ENCODE data around the gene FOXL3. TPM values are rescaled to one million over a fixed set of nuclear protein-coding genes. Genes with fewer than 3 reads are reported as not detected.
"Not testable (repeated sequence)": the region's sequence is repeated elsewhere in the genome, so short reads cannot be mapped to it uniquely, and the experiment has no call there.

FOXL3 gene
- total RNA-seq, 1 experiment from 2014 or later, result not detected

DNA sequence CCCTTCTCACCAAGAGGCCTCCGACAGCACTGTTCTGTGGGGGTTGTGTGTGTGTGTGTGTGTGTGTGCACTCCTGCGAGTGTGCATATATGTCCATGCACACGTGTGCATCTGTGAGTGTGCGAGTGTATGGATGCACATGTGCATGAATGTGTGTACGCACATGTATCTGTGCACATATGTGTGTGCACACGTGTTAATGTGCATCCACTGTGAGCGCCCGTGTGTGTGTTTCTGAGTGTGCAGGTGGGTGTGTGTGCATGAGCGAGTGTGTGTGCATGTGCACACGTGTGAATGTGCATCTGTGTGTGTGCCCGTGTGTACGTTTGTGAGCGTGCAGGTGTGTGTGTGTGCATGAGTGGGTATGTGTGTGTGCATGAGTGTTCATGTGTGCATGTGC lies 48.5 kb upstream of the FOXL3 start:
- Histone ChIP-seq H2BK15ac (ENCODE audit: low read depth, low read length) (no peak overlapping the region), H3K9me3 (ENCODE audit: control insufficient read depth, low read depth, low read length) (no peaks in the 10 kb centered on the region), H3T11ph (ENCODE audit: low read length) (no peak overlapping the region), H3K27ac (ENCODE audit: insufficient read length, low read depth, low read length) (no peak overlapping the region), H2BK5ac (ENCODE audit: insufficient read length, low read length) (no peak overlapping the region), H4K20me1 (ENCODE audit: control insufficient read depth, insufficient read depth, insufficient read length) (peaks cover 5% of the 10 kb centered on the region), H3K4me2 (ENCODE audit: insufficient read depth, insufficient read length, low read length) (no peak overlapping the region), H2AK5ac (ENCODE audit: insufficient read length, low read length) (no peak overlapping the region), H4K5ac (ENCODE audit: insufficient read length, low read depth, low read length) (no peak overlapping the region), H3K79me1 (ENCODE audit: insufficient read depth, low read depth, low read length, poor library complexity, severe bottlenecking) (no peaks in the 10 kb centered on the region), H2BK120ac (ENCODE audit: low read depth, low read length, poor library complexity, severe bottlenecking) (no peak overlapping the region), H3K9ac (ENCODE audit: extremely low read depth, insufficient read length, low read length) (no peak overlapping the region), H2BK20ac (ENCODE audit: low read depth, low read length, poor library complexity, severe bottlenecking) (no peak overlapping the region), H3K4ac (ENCODE audit: low read depth, low read length) (no peak overlapping the region), H3K27me3 (ENCODE audit: insufficient read depth, low read length) (no peaks in the 10 kb centered on the region), H2BK12ac (ENCODE audit: insufficient read length, low read depth, low read length) (no peak overlapping the region), H3K23ac (ENCODE audit: insufficient read length, low read depth, low read length) (no peak overlapping the region), H3K4me1 (ENCODE audit: insufficient read depth, low read length) (no peaks in the 10 kb centered on the region), H3K79me2 (ENCODE audit: insufficient read depth, low read length) (peaks cover 4% of the 10 kb centered on the region; the same call in 1 of the 2 replicates), H3K23me2 (ENCODE audit: insufficient read length, low read depth, low read length, poor library complexity, severe bottlenecking) (no peaks in the 10 kb centered on the region), H4K91ac (ENCODE audit: insufficient read length, low read depth, low read length) (no peak overlapping the region), H3K14ac (ENCODE audit: insufficient read depth, low read length) (no peak overlapping the region; the same call in 1 of the 2 replicates), H3K56ac (ENCODE audit: insufficient read length, low read depth, low read length) (no peak overlapping the region), H4K8ac (replicated peaks; ENCODE audit: insufficient read length, low read depth, low read length) (no peak overlapping the region), H2AFZ (ENCODE audit: low read length) (no peak overlapping the region), H3K18ac (ENCODE audit: insufficient read length, low read depth, low read length) (no peak overlapping the region)
- no peaks in the 10 kb centered on the region for H3K4me1 Mint-ChIP-seq
- no peak for DNase-seq
- TF ChIP-seq, protein P1, sequence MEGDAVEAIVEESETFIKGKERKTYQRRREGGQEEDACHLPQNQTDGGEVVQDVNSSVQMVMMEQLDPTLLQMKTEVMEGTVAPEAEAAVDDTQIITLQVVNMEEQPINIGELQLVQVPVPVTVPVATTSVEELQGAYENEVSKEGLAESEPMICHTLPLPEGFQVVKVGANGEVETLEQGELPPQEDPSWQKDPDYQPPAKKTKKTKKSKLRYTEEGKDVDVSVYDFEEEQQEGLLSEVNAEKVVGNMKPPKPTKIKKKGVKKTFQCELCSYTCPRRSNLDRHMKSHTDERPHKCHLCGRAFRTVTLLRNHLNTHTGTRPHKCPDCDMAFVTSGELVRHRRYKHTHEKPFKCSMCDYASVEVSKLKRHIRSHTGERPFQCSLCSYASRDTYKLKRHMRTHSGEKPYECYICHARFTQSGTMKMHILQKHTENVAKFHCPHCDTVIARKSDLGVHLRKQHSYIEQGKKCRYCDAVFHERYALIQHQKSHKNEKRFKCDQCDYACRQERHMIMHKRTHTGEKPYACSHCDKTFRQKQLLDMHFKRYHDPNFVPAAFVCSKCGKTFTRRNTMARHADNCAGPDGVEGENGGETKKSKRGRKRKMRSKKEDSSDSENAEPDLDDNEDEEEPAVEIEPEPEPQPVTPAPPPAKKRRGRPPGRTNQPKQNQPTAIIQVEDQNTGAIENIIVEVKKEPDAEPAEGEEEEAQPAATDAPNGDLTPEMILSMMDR (conservative IDR thresholded peaks at IDR 0.05), result no peak
- 0 out of 7 replicates have a peak overlapping the region, but pooled peaks of 1 of the 3 experiments have one; percentile 17 for H3K27ac Mint-ChIP-seq
- no CpG with 5 or more reads among the region's 13 CpGs for WGBS (ENCODE audit: extremely low coverage, insufficient read length, low lambda C conversion rate)
- peaks cover 2% of the 10 kb centered on the region; the same call in 1 of the 2 replicates for H3K27me3 Mint-ChIP-seq (ENCODE audit: low read depth)
- H3K9me3 Mint-ChIP-seq, result peaks cover 1 to 2% of the 10 kb centered on the region in 2 experiments; a peak in 1 of 5 replicates
- H3K36me3 Mint-ChIP-seq (ENCODE audit: insufficient read depth in 1 of 3, low read depth in 3 of 3), result peaks cover 9 to 19% (median 18%) of the 10 kb centered on the region in 3 experiments
- H3K4me3 Mint-ChIP-seq, result no peak overlapping the region

DNA sequence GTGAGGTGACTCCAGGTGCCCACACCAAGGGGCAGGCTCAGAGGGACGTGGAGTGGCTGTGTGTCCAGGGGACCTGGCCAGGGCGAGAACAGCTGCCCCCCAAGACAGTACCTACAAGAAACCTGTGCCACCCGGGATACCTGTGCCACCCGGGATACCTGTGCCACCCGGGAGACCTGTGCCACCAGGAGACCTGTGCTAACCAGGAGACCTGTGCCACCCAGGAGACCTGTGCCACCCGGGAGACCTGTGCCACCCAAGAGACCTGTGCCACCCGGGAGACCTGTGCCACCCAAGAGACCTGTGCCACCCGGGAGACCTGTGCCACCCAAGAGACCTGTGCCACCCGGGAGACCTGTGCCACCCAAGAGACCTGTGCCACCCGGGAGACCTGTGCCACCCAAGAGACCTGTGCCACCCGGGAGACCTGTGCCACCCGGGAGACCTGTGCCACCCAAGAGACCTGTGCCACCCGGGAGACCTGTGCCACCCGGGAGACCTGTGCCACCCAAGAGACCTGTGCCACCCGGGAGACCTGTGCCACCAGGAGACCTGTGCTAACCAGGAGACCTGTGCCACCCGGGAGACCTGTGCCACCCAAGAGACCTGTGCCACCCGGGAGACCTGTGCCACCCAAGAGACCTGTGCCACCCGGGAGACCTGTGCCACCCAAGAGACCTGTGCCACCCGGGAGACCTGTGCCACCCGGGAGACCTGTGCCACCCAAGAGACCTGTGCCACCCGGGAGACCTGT lies 47.0 kb upstream of the FOXL3 start:
- not testable (repeated sequence) for H3K4me1 Mint-ChIP-seq; H2BK5ac ChIP-seq (ENCODE audit: insufficient read length, low read length); H3K9me3 Mint-ChIP-seq; H3K27ac Mint-ChIP-seq; H3K27me3 ChIP-seq (ENCODE audit: insufficient read depth, low read length); H3K27me3 Mint-ChIP-seq (ENCODE audit: low read depth); H3K56ac ChIP-seq (ENCODE audit: insufficient read length, low read depth, low read length); H2BK120ac ChIP-seq (ENCODE audit: low read depth, low read length, poor library complexity, severe bottlenecking); H3K4me3 Mint-ChIP-seq; H2AK5ac ChIP-seq (ENCODE audit: insufficient read length, low read length); H4K91ac ChIP-seq (ENCODE audit: insufficient read length, low read depth, low read length); H3K9ac ChIP-seq (ENCODE audit: extremely low read depth, insufficient read length, low read length); H3K23me2 ChIP-seq (ENCODE audit: insufficient read length, low read depth, low read length, poor library complexity, severe bottlenecking); DNase-seq; H2BK15ac ChIP-seq (ENCODE audit: low read depth, low read length); H3T11ph ChIP-seq (ENCODE audit: low read length); H4K5ac ChIP-seq (ENCODE audit: insufficient read length, low read depth, low read length); H3K18ac ChIP-seq (ENCODE audit: insufficient read length, low read depth, low read length); H2BK12ac ChIP-seq (ENCODE audit: insufficient read length, low read depth, low read length); H4K20me1 ChIP-seq (ENCODE audit: control insufficient read depth, insufficient read depth, insufficient read length); H3K23ac ChIP-seq (ENCODE audit: insufficient read length, low read depth, low read length); H3K4me1 ChIP-seq (ENCODE audit: insufficient read depth, low read length); H3K9me3 ChIP-seq (ENCODE audit: control insufficient read depth, low read depth, low read length); H2BK20ac ChIP-seq (ENCODE audit: low read depth, low read length, poor library complexity, severe bottlenecking); H3K4me2 ChIP-seq (ENCODE audit: insufficient read depth, insufficient read length, low read length); H3K27ac ChIP-seq (ENCODE audit: insufficient read length, low read depth, low read length); H2AFZ ChIP-seq (ENCODE audit: low read length); H3K4ac ChIP-seq (ENCODE audit: low read depth, low read length); H4K8ac ChIP-seq (replicated peaks; ENCODE audit: insufficient read length, low read depth, low read length); H3K14ac ChIP-seq (ENCODE audit: insufficient read depth, low read length); H3K79me2 ChIP-seq (ENCODE audit: insufficient read depth, low read length); H3K79me1 ChIP-seq (ENCODE audit: insufficient read depth, low read depth, low read length, poor library complexity, severe bottlenecking)
- H3K36me3 Mint-ChIP-seq (ENCODE audit: insufficient read depth in 1 of 3, low read depth in 3 of 3), result peaks cover 10 to 23% (median 20%) of the 10 kb centered on the region in 3 experiments
- WGBS (ENCODE audit: extremely low coverage, insufficient read length, low lambda C conversion rate), result no CpG with 5 or more reads among the region's 21 CpGs
